HG03432 (cell line): Measurements from ENCODE around the gene WWOX.

Experiments used
- ATAC-seq: cut with Tn5 transposase; IDR thresholded peaks from one replicate; pipeline ENCODE4 v1.9.1; 2021; ENCODE audit warnings: mild to moderate bottlenecking, moderate library complexity; ENCODE audit not compliant: unreplicated experiment

WWOX gene

GRCh38 chr16:78745108-78746019 lies 645.9 kb downstream of the WWOX start:
- ATAC-seq: no peak

DNA sequence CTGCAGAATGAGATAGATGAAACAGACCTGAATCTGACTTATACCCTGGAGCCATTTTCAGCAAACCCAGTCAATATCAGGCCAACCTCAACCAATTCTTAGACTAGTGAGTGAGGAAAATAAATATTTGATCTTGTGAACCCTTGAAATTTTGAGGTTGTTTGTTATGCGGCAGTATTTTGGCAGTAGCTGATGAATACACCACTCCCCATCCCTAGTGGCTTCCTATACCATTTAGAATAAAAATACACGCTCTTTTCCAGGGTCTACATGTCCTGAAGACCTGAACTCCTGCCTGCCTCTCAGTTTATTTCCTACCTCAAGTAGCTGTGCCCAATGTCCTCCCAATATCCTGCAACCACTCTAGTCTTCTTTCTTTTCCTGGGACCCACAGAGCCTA lies 647.3 kb downstream of the WWOX start:
- no peak for ATAC-seq

- ATAC-seq: no peak
Observed at GRCh38 chr16:78748220-78748929, 648.9 kb downstream of the WWOX start.

DNA sequence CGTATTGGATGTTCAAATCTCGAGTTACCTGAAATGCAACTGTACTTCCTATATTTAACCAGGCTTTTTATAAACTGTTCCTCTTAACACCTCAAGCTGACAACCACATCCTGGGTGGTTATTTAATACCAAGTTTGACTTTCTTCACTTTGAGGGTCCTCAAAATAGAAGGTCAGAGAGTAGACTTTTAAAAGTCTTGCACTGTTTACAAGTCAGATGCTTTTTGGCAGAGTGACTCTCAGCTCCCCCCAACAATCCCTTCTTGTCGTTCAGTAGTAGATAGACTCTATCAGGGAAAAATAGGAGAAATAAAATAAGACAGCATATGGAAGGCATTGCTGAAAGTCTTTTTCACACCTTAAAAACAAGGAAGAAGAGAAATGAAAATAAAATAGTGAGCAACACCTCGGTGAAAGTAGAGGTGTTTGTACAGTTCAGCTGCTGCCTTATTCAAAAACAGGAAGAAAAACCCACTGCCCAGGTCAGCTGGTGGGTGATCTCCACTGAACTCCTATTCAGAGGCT lies 650.4 kb downstream of the WWOX start:
- ATAC-seq: peak; percentile 84

DNA sequence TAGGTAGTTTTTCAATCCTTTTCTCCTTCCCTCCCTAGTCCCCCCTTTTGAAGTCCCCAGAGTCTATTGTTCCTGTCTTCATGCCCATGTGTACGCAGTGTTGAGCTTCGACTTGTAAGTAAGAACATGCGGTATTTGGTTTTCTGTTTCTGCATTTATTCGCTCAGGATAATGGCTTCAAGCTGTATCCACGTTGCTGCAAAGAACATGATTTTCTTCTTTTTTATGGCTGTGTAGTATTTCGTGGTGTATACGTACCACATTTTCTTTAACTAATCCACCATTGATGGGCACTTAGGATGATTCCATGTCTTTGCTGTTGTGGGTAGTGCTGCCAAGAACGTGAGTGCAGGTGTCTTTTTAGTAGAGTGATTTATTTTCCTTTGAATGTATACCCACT lies 651.2 kb downstream of the WWOX start:
- no peak for ATAC-seq

DNA sequence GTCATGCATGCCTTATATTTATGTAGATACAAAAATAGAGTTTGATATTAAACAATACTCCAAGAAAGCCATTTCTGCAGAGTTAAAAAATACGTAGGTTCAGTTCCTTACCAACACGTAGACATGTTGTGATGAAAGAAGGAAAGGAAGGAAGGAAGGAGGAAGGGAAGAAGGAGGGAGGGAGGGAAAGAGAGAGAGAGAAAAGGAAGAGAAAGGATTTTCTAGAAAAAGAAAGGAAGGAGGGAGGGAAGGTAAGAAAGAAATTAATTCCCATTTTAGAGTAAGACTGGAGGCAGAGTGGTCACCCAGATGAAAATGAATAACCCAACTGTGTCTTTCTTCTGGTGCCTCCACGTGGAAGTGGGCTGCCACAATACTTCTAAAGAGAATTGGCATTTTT lies 652.1 kb downstream of the WWOX start:
- no peak for ATAC-seq

- ATAC-seq: no peak
Observed at GRCh38 chr16:78754713-78755112, 655.3 kb downstream of the WWOX start.

- ATAC-seq: no peak
Observed at GRCh38 chr16:78755751-78756661, 656.6 kb downstream of the WWOX start.

DNA sequence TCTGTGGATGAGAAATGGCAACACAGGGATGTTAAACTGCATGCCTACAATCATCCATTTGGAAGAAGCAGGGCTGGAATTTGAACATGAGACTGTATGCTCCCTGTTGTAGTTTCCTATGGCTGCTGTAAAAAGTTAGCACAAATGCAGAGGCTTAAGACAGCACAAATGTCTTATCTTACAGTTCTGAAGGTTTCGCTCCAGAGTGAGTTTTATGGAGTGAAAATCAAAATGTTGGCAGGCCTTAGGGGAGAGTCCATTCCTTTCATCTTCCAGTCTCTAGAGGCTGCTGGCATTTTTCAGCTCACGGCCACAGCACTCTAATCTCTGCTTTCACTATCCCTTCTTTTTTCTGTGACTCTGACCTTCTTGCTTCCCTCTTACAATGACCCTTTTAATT lies 660.1 kb downstream of the WWOX start:
- no peak for ATAC-seq

GRCh38 chr16:78760611-78761010 lies 661.2 kb downstream of the WWOX start:
- ATAC-seq: no peak

GRCh38 chr16:78761427-78761826 lies 662.0 kb downstream of the WWOX start:
- ATAC-seq: peak; percentile 87

GRCh38 chr16:78762222-78762621 lies 662.8 kb downstream of the WWOX start:
- peak; percentile 64 for ATAC-seq

DNA sequence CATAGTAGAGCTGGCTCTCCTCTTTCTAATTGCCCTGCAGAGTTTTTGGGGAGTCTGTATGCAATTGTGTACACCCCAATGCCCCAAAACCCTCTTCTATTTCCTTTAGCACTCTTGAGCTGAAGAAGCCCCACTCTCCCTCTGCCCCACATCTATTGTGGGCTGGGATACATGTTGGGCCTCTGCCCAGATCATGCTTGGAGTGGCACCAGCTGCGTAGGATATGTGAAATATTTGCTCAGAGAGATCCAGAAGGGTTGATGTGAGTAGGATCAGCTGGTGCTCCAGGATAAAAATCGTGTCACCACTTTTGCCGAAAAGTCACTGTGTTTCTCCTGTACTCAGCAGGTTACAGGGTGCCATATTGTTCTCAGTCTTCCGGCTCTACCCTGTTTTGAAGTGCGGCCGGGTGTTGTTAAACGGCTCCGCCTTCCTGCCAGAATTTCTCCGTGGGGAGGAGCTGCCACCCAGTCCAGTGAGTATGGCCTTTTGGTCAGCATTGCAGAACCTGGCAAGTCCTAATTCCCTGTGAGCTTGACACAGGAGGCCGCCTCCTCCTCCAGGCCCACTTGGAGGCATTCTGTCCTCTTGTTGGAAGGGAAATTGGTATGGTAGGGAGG lies 664.5 kb downstream of the WWOX start:
- no peak for ATAC-seq

GRCh38 chr16:78764478-78764877 lies 665.0 kb downstream of the WWOX start:
- no peak for ATAC-seq

- no peak for ATAC-seq
Observed at GRCh38 chr16:78768226-78768625, 668.8 kb downstream of the WWOX start.

DNA sequence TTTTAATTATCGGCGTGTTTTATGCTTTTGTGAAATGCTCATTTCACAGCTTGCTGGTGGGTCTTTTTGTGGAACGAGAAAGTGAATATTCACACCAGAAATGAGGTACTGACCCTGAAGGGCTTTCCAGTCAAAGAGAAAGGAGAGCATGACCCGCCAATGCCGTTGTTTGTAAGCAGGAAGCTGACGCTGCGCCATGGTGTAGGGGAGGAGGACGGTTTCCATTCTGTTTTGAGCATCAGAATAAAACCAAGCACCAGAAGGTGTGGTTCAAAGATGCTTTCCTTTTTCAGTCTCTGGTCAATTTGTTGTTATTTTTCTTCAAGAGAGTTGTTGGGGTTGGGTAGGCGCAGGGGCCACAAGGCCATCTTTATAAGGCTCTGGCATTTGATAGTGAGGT lies 669.3 kb downstream of the WWOX start:
- ATAC-seq: no peak

- peak; percentile 85 for ATAC-seq
Observed at GRCh38 chr16:78770353-78771091, 671.1 kb downstream of the WWOX start.

GRCh38 chr16:78773291-78773702 lies 673.8 kb downstream of the WWOX start:
- no peak for ATAC-seq

GRCh38 chr16:78773706-78774105 lies 674.3 kb downstream of the WWOX start:
- no peak for ATAC-seq

DNA sequence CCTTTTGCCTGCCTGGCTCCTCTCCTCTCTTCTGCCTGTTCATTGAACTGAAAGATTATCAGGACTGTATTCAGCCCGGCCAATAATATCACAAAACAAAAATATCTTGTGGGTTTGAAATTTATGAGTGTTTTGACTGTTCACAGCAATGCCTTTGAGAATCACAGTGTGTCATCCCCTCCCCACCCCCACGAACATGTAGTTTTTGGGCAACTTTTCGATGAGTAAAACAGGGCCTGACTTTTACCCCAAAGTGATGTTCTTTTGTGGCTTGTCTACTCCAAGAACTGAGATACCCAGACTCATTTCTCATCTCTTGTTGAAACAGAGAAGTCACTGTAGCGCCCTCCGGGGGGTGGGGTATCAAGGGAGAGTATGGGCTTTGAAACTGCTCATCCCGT lies 675.7 kb downstream of the WWOX start:
- no peak for ATAC-seq
